ENCODE measurements around the gene TRAPPC11. TPM values are rescaled to one million over a fixed set of nuclear protein-coding genes. Genes with fewer than 3 reads are reported as not detected.

Gene TRAPPC11
- total RNA-seq, 1 experiment from 2014 or later = 29.1 TPM

DNA sequence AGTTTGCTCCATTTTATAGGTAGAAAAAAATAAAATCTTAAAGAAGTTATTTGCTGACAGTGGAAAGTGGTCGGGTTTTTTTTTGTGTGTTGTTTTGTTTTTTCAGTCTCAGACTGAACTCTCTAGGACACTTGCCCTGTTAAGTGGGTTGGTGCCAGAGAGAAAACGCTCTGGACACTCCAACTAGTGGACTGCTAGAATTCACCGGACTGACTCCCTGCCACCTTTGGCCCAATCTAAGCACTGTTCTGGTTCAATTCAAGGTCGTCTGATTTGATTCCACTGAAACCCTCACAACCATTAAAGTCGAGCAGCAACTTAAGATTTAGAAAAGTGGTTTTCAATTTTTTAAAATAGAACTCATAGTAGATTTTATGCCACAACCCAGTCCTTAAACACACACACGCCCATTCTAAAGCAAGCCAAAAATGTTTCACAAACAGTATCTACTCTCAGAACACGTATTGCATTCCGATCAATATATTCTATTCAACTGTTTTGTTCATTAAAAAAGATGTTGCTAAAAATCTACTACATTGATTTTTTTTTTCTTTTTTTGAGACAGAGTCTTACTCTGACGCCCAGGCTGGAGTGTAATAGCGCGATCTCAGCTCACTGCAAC lies 27.4 kb upstream of the TRAPPC11 start:
- no peaks in the 10 kb centered on the region for H3K9me3 ChIP-seq (ENCODE audit: low read depth, low read length, poor library complexity, severe bottlenecking)
- no peaks in the 10 kb centered on the region for H3K36me3 ChIP-seq (ENCODE audit: insufficient read depth, low read length, poor library complexity, severe bottlenecking)
- H3K4me1 ChIP-seq (ENCODE audit: insufficient read depth, low read length, poor library complexity, severe bottlenecking) = no peaks in the 10 kb centered on the region
- intact Hi-C loops (cut with micrococcal nuclease; ENCODE audit: unreplicated experiment) = no loop called here
- TF ChIP-seq CTCF (conservative IDR thresholded peaks at IDR 0.05; ENCODE audit: low read depth, low read length) (no peak), EZH2 (IDR thresholded peaks at IDR 0.05; ENCODE audit: borderline replicate concordance, low read depth, low read length, poor library complexity, severe bottlenecking) (no peak)
- no peaks in the 10 kb centered on the region for H3K27me3 ChIP-seq (replicated peaks; ENCODE audit: insufficient read depth, low read depth, low read length, poor library complexity)
- POLR2A ChIA-PET (ENCODE audit: low non-redundant PET) = no interaction called here
- H3K27ac ChIP-seq (ENCODE audit: low read depth, low read length, poor library complexity, severe bottlenecking) = no peak overlapping the region
- CTCF ChIA-PET = no interaction called here
- no peak for DNase-seq (ENCODE audit: low spot score)
- no peak overlapping the region for H3K4me3 ChIP-seq (ENCODE audit: low read depth, low read length, poor library complexity, severe bottlenecking)
- BruUV-seq (replicated peaks) = no TSS peak

GRCh38 chr4:183632689-183633088 lies 26.4 kb upstream of the TRAPPC11 start:
- Histone ChIP-seq H3K27ac (ENCODE audit: low read depth, low read length, poor library complexity, severe bottlenecking) (no peak overlapping the region), H3K4me3 (ENCODE audit: low read depth, low read length, poor library complexity, severe bottlenecking) (no peak overlapping the region), H3K4me1 (ENCODE audit: insufficient read depth, low read length, poor library complexity, severe bottlenecking) (no peaks in the 10 kb centered on the region), H3K9me3 (ENCODE audit: low read depth, low read length, poor library complexity, severe bottlenecking) (no peaks in the 10 kb centered on the region), H3K36me3 (ENCODE audit: insufficient read depth, low read length, poor library complexity, severe bottlenecking) (no peaks in the 10 kb centered on the region), H3K27me3 (replicated peaks; ENCODE audit: insufficient read depth, low read depth, low read length, poor library complexity) (no peaks in the 10 kb centered on the region)
- ChIA-PET POLR2A (ENCODE audit: low non-redundant PET) (no interaction called here), CTCF (no interaction called here)
- no peak for DNase-seq (ENCODE audit: low spot score)
- intact Hi-C loops (cut with micrococcal nuclease; ENCODE audit: unreplicated experiment) = no loop called here
- no peak for TF ChIP-seq CTCF (conservative IDR thresholded peaks at IDR 0.05; ENCODE audit: low read depth, low read length)
- no peak for TF ChIP-seq EZH2 (IDR thresholded peaks at IDR 0.05; ENCODE audit: borderline replicate concordance, low read depth, low read length, poor library complexity, severe bottlenecking)
- no TSS peak for BruUV-seq (replicated peaks)

DNA sequence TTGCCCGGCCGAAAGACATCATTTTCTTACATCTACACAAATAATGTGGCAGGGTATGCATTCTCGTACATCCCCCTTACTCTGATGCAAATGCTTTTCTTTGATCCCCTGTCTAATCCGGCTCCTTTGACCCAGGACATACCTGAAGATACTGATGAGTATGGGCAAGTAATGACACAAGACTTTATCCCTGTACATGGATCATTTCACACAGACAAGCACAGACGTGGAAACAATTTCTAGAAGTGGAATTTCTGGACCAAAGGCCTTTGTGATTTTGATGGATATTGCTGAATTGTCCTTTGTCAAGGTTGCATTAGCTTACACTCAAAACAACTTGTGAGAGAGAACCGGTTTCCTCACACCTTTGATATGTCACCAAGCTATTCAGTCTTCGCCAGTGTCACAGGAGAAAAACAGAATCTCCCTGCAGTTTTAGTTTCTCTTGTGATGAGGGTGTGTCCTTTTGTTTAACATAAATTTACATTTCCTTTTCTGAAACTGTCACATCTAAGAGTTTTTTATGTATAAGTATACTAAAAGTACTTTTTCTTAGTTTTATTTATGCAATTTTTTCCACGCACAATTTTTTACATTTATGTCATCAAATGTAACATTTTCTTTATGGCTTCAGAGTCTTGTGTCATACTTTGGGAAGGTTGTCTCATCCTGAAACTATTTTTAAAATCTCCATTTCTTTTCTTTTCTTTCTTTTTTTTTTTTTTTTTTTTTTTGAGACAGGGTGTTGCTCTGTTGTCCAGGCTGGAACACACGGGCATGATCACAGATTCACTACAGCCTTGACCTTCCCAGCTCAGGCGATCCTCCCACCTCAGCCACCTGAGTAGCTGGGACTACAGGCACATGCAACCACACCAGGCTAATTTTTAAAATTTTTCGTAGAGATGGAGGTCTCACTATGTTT lies 25.4 kb upstream of the TRAPPC11 start:
- Histone ChIP-seq H3K4me3 (ENCODE audit: low read depth, low read length, poor library complexity, severe bottlenecking) (no peak overlapping the region), H3K27me3 (replicated peaks; ENCODE audit: insufficient read depth, low read depth, low read length, poor library complexity) (no peaks in the 10 kb centered on the region), H3K36me3 (ENCODE audit: insufficient read depth, low read length, poor library complexity, severe bottlenecking) (no peaks in the 10 kb centered on the region), H3K9me3 (ENCODE audit: low read depth, low read length, poor library complexity, severe bottlenecking) (no peaks in the 10 kb centered on the region), H3K27ac (ENCODE audit: low read depth, low read length, poor library complexity, severe bottlenecking) (no peak overlapping the region), H3K4me1 (ENCODE audit: insufficient read depth, low read length, poor library complexity, severe bottlenecking) (no peaks in the 10 kb centered on the region)
- intact Hi-C loops (cut with micrococcal nuclease; ENCODE audit: unreplicated experiment) = no loop called here
- ChIA-PET POLR2A (ENCODE audit: low non-redundant PET) (interaction anchor here (0.7 kb wide), 1 partner anchor 1421 kb away, joined by 5 read pairs; no protein-coding TSS in a partner anchor), CTCF (no interaction called here)
- no peak for TF ChIP-seq EZH2 (IDR thresholded peaks at IDR 0.05; ENCODE audit: borderline replicate concordance, low read depth, low read length, poor library complexity, severe bottlenecking)
- no peak for DNase-seq (ENCODE audit: low spot score)
- BruUV-seq (replicated peaks) = no TSS peak

Measured in A673 (cell line).